SH-SY5Y (cell line): ENCODE measurements around the gene GALNT15.

Experiments used
- GATA2 ChIP-seq: IDR thresholded peaks from 2 replicates; pipeline ENCODE4 v1.6.1; 2011; ENCODE audit warnings: mild to moderate bottlenecking, low read depth, low read length
- GATA3 ChIP-seq: IDR thresholded peaks from 2 replicates; pipeline ENCODE4 v1.6.1; 2011; ENCODE audit warnings: low read depth, mild to moderate bottlenecking, low read length, moderate library complexity

- TF ChIP-seq GATA2 (no peak), GATA3 (no peak)
These were observed 2.7 kb upstream of the GALNT15 start for GRCh38 chr3:16171825-16172224.
